K562 (cell line): ENCODE data around the gene TMED10. TPM values are rescaled to one million over a fixed set of nuclear protein-coding genes. Genes with fewer than 3 reads are reported as not detected.

Experiments used
- ATAC-seq: fragments of 200-7000 bp; cut with Tn5 transposase; 3 replicates; pipeline ENCODE4 v1.9.1; 2020; ENCODE audit warnings: moderate library complexity
- BruUV-seq: library from RNA; stranded (reverse); fragments of 400-500 nt; replicated peaks from 2 replicates; lab custom pipeline; 2021; lab: Mats Ljungman, UMichigan
- CTCF ChIA-PET: fragments of 300-600 bp; formaldehyde crosslinking; extraction: SDS; loops from one replicate; lab custom pipeline; 2021; ENCODE audit warnings: low intra/inter-chr PET ratio; lab: Yijun Ruan, JAX
- POLR2A ChIA-PET: fragments of 300-600, 350-650 bp; sonication (Branson Sonifier 250); formaldehyde crosslinking; extraction: SDS; loops from one replicate; lab custom pipeline; 2021; ENCODE audit warnings: antibody characterized with exemption, inconsistent platforms; lab: Yijun Ruan, JAX
- DNase-seq, 4 experiments: peaks; one replicate each; pipeline versions ENCODE4 v3.0.0 to v3.0.0-alpha.2; 2011 to 2018; ENCODE audit warnings: low spot score in 3 of 4, mixed read lengths in 3 of 4; ENCODE audit errors: extremely low read depth in 1 of 4
- FAIRE-seq: peaks from 2 replicates; lab custom pipeline; 2011; peaks lifted over from hg19 to GRCh38; lab: Jason Lieb, UNC
- H2AFZ ChIP-seq: 2 replicates; pipeline ENCODE4 v1.6.0; 2011; ENCODE audit warnings: low read depth, low read length, control low read depth, inconsistent platforms
- H3K27ac ChIP-seq: fragments of 200-600 bp; 3 replicates; pipeline ENCODE4 v1.8.0; 2011; ENCODE audit warnings: low read depth, mild to moderate bottlenecking, control low read depth, inconsistent platforms, low read length, moderate library complexity, mixed read lengths; ENCODE audit errors: extremely low read depth
- H3K27me3 ChIP-seq, 2 experiments: fragments of 300-600 bp in 1 of 2; 2 replicates in 1 of 2; 3 replicates in 1 of 2; pipeline versions ENCODE4 v1.6.0 to v1.8.0; 2011; ENCODE audit warnings: inconsistent platforms in 2 of 2, low read length in 2 of 2, mild to moderate bottlenecking in 1 of 2, mixed read lengths in 1 of 2, moderate library complexity in 1 of 2; ENCODE audit not compliant: control insufficient read depth in 2 of 2, insufficient read depth in 2 of 2
- H3K36me3 ChIP-seq: fragments of 300-600 bp; 3 replicates; pipeline ENCODE4 v1.8.0; 2011; ENCODE audit warnings: mild to moderate bottlenecking, low read length, inconsistent platforms; ENCODE audit not compliant: control insufficient read depth, insufficient read depth
- H3K4me1 ChIP-seq, 2 experiments: fragments of 200-600 bp in 1 of 2; replicated peaks in 1 of 2; 2 replicates in 1 of 2; 3 replicates in 1 of 2; pipeline versions ENCODE4 v1.5.1 to v1.8.0; 2011; ENCODE audit warnings: inconsistent platforms in 2 of 2, low read length in 2 of 2, mild to moderate bottlenecking in 1 of 2, mixed read lengths in 1 of 2, moderate library complexity in 1 of 2; ENCODE audit not compliant: control insufficient read depth in 2 of 2, insufficient read depth in 2 of 2
- H3K4me2 ChIP-seq: 2 replicates; pipeline ENCODE4 v1.6.1; 2011; ENCODE audit warnings: low read length, control low read depth, inconsistent platforms, mixed read lengths; ENCODE audit not compliant: insufficient read depth
- H3K4me3 ChIP-seq: fragments of 200-600 bp; sonication (generic), shearing (Covaris generic); 2 replicates; pipeline ENCODE4 v1.5.1; 2016; ENCODE audit warnings: control low read depth, inconsistent platforms
- H3K79me2 ChIP-seq: fragments of 200-600 bp; 3 replicates; pipeline ENCODE4 v1.8.0; 2011; ENCODE audit warnings: low read length, inconsistent platforms; ENCODE audit not compliant: control insufficient read depth, insufficient read depth
- H3K9ac ChIP-seq, 2 experiments: 2 replicates each; pipeline versions ENCODE4 v1.6.0 to v1.6.1; 2011; ENCODE audit warnings: low read depth in 2 of 2, low read length in 2 of 2, control low read depth in 1 of 2, inconsistent platforms in 1 of 2, mild to moderate bottlenecking in 1 of 2, mixed read lengths in 1 of 2; ENCODE audit not compliant: insufficient read depth in 1 of 2
- H3K9me1 ChIP-seq: one replicate; pipeline ENCODE4 v1.6.0; 2011; ENCODE audit warnings: inconsistent platforms, mild to moderate bottlenecking, low read length, moderate library complexity; ENCODE audit not compliant: control insufficient read depth, insufficient read depth
- H3K9me3 ChIP-seq: replicated peaks from 2 replicates; pipeline ENCODE4 v1.5.1; 2011; ENCODE audit warnings: low read depth, low read length, inconsistent platforms; ENCODE audit not compliant: control insufficient read depth, insufficient read depth
- H4K20me1 ChIP-seq: replicated peaks from 2 replicates; pipeline ENCODE4 v1.6.1; 2011; ENCODE audit warnings: low read length, inconsistent platforms, mixed read lengths; ENCODE audit not compliant: control insufficient read depth, insufficient read depth
- MCM3 ChIP-seq: fragments of 450-650 bp; IDR thresholded peaks from 2 replicates; pipeline ENCODE4 v1.6.1; 2016
- PRPF4 ChIP-seq: fragments of 200-400 bp; formaldehyde crosslinking; IDR thresholded peaks from one replicate; pipeline ENCODE4 v1.6.1; 2017; ENCODE audit warnings: low read length, low read depth, mild to moderate bottlenecking; ENCODE audit not compliant: insufficient read depth, poor library complexity, severe bottlenecking
- SMAD4 ChIP-seq: fragments of 250-450 bp; sonication (Bioruptor Pico); conservative IDR thresholded peaks from 2 replicates; pipeline ENCODE4 v1.8.0; 2021; ENCODE audit warnings: inconsistent platforms, mild to moderate bottlenecking, moderate library complexity
- ZBTB2 ChIP-seq: fragments of 450-650 bp; IDR thresholded peaks from 2 replicates; pipeline ENCODE4 v1.6.1; 2016; ENCODE audit warnings: antibody characterized with exemption
- ZBTB9 ChIP-seq: fragments of 450-650 bp; formaldehyde crosslinking; IDR thresholded peaks from 2 replicates; pipeline ENCODE4 v1.4.0; 2020; ENCODE audit warnings: mild to moderate bottlenecking, moderate library complexity
- ZNF184 ChIP-seq: sonication (generic); formaldehyde crosslinking; IDR thresholded peaks from 2 replicates; pipeline ENCODE4 v1.5.0; 2020; ENCODE audit warnings: missing genetic modification reagents
- ZNF436 ChIP-seq: fragments of 250-450, 450-650 bp; sonication (Bioruptor Pico); formaldehyde crosslinking; IDR thresholded peaks from 2 replicates; pipeline ENCODE4 v1.7.0; 2020; ENCODE audit warnings: mild to moderate bottlenecking
- ZNF644 ChIP-seq: fragments of 200-800 bp; sonication (Bioruptor generic); IDR thresholded peaks from 2 replicates; pipeline ENCODE4 v1.6.1; 2016; ENCODE audit warnings: low read depth, missing genetic modification characterization, missing compliant biosample characterization
- WGBS: fragments of 100-300 bp; shearing (Covaris generic); methylation state at CpG from one replicate; pipeline ENCODE4 v1.1.6; 2016; ENCODE audit warnings: low coverage, mixed read lengths; ENCODE audit not compliant: insufficient coverage; ENCODE audit errors: missing lambda C conversion rate; 5-methylcytosine and 5-hydroxymethylcytosine counted together
- in situ Hi-C: fragments of 300-500 bp; cut with MboI; formaldehyde crosslinking; loops from 4 replicates; pipeline ENCODE4 v1.15.0; 2018; ENCODE audit warnings: inconsistent platforms, mixed read lengths
- intact Hi-C: fragments of 100-400 bp; cut with micrococcal nuclease; formaldehyde crosslinking; loops from 2 replicates; pipeline ENCODE4 v1.14.2; 2022
- polyA plus RNA-seq, 8 experiments: library from polyadenylated mRNA; depleted of rRNA in 4 of 8; stranded (reverse) in 5 of 8; unstranded in 3 of 8; fragments of >200 nt; fragmentation: Nextera tagmentation in 2 of 8; fragmentation: Illumina TruSeq in 1 of 8; extraction: Ambion mirVana in 2 of 8; extraction: Trizol in 1 of 8; gene quantifications; 2 replicates each; pipeline versions ENCODE4 v1.2.1 to v1.2.3, GENCODE V29; 2011 to 2014; ENCODE audit warnings: inconsistent platforms in 1 of 8, missing spikeins in 1 of 8
- total RNA-seq, 7 experiments: library from RNA; depleted of rRNA in 6 of 7; stranded (reverse); fragments of >200 nt in 6 of 7; fragmentation: Illumina TruSeq in 2 of 7; extraction: Trizol in 2 of 7; gene quantifications; 2 replicates each; pipeline versions ENCODE4 v1.2.1 to v1.2.3, GENCODE V29; 2011 to 2021; ENCODE audit warnings: low replicate concordance in 1 of 7
- TF ChIP-seq, protein P1 (sequence below): fragments of 250-450 bp; sonication (Bioruptor Pico); IDR thresholded peaks from 2 replicates; pipeline ENCODE4 v1.5.0; 2020; ENCODE audit warnings: mild to moderate bottlenecking, borderline replicate concordance

Gene TMED10
- total and polyA plus RNA-seq, 9 of the 15 experiments (the other 6 are each of a cell fraction or from before 2014, with no cell fraction given): 62.2 to 233 (median 124) TPM

- TF ChIP-seq, protein P1, sequence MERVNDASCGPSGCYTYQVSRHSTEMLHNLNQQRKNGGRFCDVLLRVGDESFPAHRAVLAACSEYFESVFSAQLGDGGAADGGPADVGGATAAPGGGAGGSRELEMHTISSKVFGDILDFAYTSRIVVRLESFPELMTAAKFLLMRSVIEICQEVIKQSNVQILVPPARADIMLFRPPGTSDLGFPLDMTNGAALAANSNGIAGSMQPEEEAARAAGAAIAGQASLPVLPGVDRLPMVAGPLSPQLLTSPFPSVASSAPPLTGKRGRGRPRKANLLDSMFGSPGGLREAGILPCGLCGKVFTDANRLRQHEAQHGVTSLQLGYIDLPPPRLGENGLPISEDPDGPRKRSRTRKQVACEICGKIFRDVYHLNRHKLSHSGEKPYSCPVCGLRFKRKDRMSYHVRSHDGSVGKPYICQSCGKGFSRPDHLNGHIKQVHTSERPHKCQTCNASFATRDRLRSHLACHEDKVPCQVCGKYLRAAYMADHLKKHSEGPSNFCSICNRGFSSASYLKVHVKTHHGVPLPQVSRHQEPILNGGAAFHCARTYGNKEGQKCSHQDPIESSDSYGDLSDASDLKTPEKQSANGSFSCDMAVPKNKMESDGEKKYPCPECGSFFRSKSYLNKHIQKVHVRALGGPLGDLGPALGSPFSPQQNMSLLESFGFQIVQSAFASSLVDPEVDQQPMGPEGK (CRISPR knock-in tag): no peak
- TF ChIP-seq MCM3 (no peak), ZNF436 (CRISPR knock-in tag) (no peak), ZNF184 (no peak), ZBTB2 (no peak), ZNF644 (tag) (no peak), SMAD4 (CRISPR knock-in tag) (no peak), PRPF4 (no peak), ZBTB9 (CRISPR knock-in tag) (no peak)
- FAIRE-seq (no peak), ATAC-seq (no peak), DNase-seq (no peak)
- ChIA-PET CTCF (no interaction called here), POLR2A (no interaction called here)
- Histone ChIP-seq H4K20me1 (no peaks in the 10 kb centered on the region), H3K27ac (no peak overlapping the region), H3K79me2 (no peaks in the 10 kb centered on the region), H3K9me3 (no peaks in the 10 kb centered on the region), H3K4me3 (no peak overlapping the region), H3K36me3 (no peaks in the 10 kb centered on the region), H3K9ac (no peak overlapping the region), H3K9me1 (no peaks in the 10 kb centered on the region), H2AFZ (no peak overlapping the region), H3K27me3 (no peaks in the 10 kb centered on the region), H3K4me2 (no peak overlapping the region), H3K4me1 (peaks cover 0 to 4% of the 10 kb centered on the region in 2 experiments; a peak in 1 of 5 replicates)
- WGBS: 0% methylated on average over 2 of the region's 2 CpGs
- in situ Hi-C loops: no loop called here
- intact Hi-C loops: no loop called here
- BruUV-seq: no TSS peak
These were observed 10.5 kb upstream of the TMED10 start for GRCh38 chr14:75186953-75187352.
